HepG2 (cell line): ENCODE data around the gene SH3GL1. TPM values are rescaled to one million over a fixed set of nuclear protein-coding genes. Genes with fewer than 3 reads are reported as not detected.

Experiments
- ATF7 ChIP-seq, 2 experiments: fragments of 450-650 bp in 1 of 2; sonication (generic) in 1 of 2; formaldehyde crosslinking in 1 of 2; IDR thresholded peaks; 2 replicates each; pipeline versions ENCODE4 v1.4.0 to v1.6.1; 2016 to 2020; ENCODE audit warnings: antibody characterized with exemption in 1 of 2, mild to moderate bottlenecking in 1 of 2, missing genetic modification reagents in 1 of 2
- HIC2 ChIP-seq: sonication (generic); formaldehyde crosslinking; IDR thresholded peaks from 2 replicates; pipeline ENCODE4 v1.9.0; 2022; ENCODE audit warnings: low read depth, missing genetic modification reagents
- NR2F1 ChIP-seq, 2 experiments: fragments of 450-650 bp in 1 of 2; formaldehyde crosslinking in 1 of 2; IDR thresholded peaks; 2 replicates each; pipeline versions ENCODE4 v1.5.0 to v1.6.1; 2016 to 2020; ENCODE audit warnings: mild to moderate bottlenecking in 1 of 2, missing compliant biosample characterization in 1 of 2, missing genetic modification reagents in 1 of 2, moderate library complexity in 1 of 2
- NR2F2 ChIP-seq: IDR thresholded peaks from 2 replicates; pipeline ENCODE4 v1.6.1; 2012; ENCODE audit warnings: low read depth, inconsistent platforms, borderline replicate concordance
- PHB2 ChIP-seq: fragments of 450-650 bp; IDR thresholded peaks from 2 replicates; pipeline ENCODE4 v1.6.1; 2018; ENCODE audit not compliant: partially characterized antibody
- RARG ChIP-seq: sonication (generic); formaldehyde crosslinking; IDR thresholded peaks from 2 replicates; pipeline ENCODE4 v1.4.0; 2020; ENCODE audit warnings: low read depth, mild to moderate bottlenecking, missing genetic modification reagents
- RERE ChIP-seq: IDR thresholded peaks from 2 replicates; pipeline ENCODE4 v1.6.1; 2016; ENCODE audit warnings: low read depth, missing genetic modification reagents, missing compliant biosample characterization
- SIN3B ChIP-seq: fragments of 150-350 bp; IDR thresholded peaks from 2 replicates; pipeline ENCODE4 v1.6.1; 2014; ENCODE audit warnings: low read length
- SRSF9 ChIP-seq: fragments of 200-400 bp; formaldehyde crosslinking; IDR thresholded peaks from 2 replicates; pipeline ENCODE4 v1.6.1; 2018; ENCODE audit warnings: borderline replicate concordance, mild to moderate bottlenecking, low read depth, low read length; ENCODE audit not compliant: insufficient read depth, poor library complexity, severe bottlenecking
- ZNF549 ChIP-seq: sonication (generic); formaldehyde crosslinking; IDR thresholded peaks from 2 replicates; pipeline ENCODE4 v1.5.0; 2020; ENCODE audit warnings: missing genetic modification reagents
- ZNF777 ChIP-seq: sonication (generic); formaldehyde crosslinking; IDR thresholded peaks from 2 replicates; pipeline ENCODE4 v1.4.0; 2020; ENCODE audit warnings: missing genetic modification reagents
- polyA plus RNA-seq, 8 experiments: library from polyadenylated mRNA; depleted of rRNA in 3 of 8; stranded (reverse) in 7 of 8; unstranded in 1 of 8; fragments of >200 nt; fragmentation: Illumina TruSeq in 4 of 8; extraction: Trizol in 4 of 8; gene quantifications; 2 replicates each; pipeline versions ENCODE4 v1.2.1 to v1.2.3, GENCODE V29; 2011 to 2016; ENCODE audit warnings: low read depth in 4 of 8, missing spikeins in 1 of 8, mixed read lengths in 1 of 8; ENCODE audit not compliant: insufficient read depth in 1 of 8
- total RNA-seq, 5 experiments: library from RNA; depleted of rRNA; stranded (reverse); fragments of >200 nt; fragmentation: Illumina TruSeq; extraction: Trizol; gene quantifications; 2 replicates each; pipeline ENCODE4 v1.2.3, GENCODE V29; 2016; ENCODE audit warnings: low read depth in 1 of 5
- TF ChIP-seq, protein P1 (sequence below): sonication (generic); formaldehyde crosslinking; conservative IDR thresholded peaks from 2 replicates; pipeline ENCODE4 v1.4.0; 2020; ENCODE audit warnings: missing genetic modification reagents
- TF ChIP-seq, protein P2 (sequence below): sonication (generic); formaldehyde crosslinking; IDR thresholded peaks from 2 replicates; pipeline ENCODE4 v1.4.0; 2020; ENCODE audit warnings: missing genetic modification reagents
- TF ChIP-seq, protein P3 (sequence below): sonication (generic); formaldehyde crosslinking; IDR thresholded peaks from 2 replicates; pipeline ENCODE4 v1.5.0; 2020; ENCODE audit warnings: missing genetic modification reagents
- TF ChIP-seq, protein P4 (sequence below): IDR thresholded peaks from 2 replicates; pipeline ENCODE4 v1.6.1; 2016; ENCODE audit warnings: mild to moderate bottlenecking, missing biosample characterization, missing genetic modification reagents

The SH3GL1 gene
- total and polyA plus RNA-seq, 2 of the 13 experiments (the other 11 are each of a cell fraction or from before 2014, with no cell fraction given), result 33.0 to 45.1 TPM

- TF ChIP-seq, protein P1, sequence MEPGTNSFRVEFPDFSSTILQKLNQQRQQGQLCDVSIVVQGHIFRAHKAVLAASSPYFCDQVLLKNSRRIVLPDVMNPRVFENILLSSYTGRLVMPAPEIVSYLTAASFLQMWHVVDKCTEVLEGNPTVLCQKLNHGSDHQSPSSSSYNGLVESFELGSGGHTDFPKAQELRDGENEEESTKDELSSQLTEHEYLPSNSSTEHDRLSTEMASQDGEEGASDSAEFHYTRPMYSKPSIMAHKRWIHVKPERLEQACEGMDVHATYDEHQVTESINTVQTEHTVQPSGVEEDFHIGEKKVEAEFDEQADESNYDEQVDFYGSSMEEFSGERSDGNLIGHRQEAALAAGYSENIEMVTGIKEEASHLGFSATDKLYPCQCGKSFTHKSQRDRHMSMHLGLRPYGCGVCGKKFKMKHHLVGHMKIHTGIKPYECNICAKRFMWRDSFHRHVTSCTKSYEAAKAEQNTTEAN, result peak; percentile 36; the same call in 1 of the 2 replicates
- no peak for TF ChIP-seq RARG (CRISPR knock-in tag)
- TF ChIP-seq SIN3B, result no peak
- no peak for TF ChIP-seq PHB2
- TF ChIP-seq, protein P2, sequence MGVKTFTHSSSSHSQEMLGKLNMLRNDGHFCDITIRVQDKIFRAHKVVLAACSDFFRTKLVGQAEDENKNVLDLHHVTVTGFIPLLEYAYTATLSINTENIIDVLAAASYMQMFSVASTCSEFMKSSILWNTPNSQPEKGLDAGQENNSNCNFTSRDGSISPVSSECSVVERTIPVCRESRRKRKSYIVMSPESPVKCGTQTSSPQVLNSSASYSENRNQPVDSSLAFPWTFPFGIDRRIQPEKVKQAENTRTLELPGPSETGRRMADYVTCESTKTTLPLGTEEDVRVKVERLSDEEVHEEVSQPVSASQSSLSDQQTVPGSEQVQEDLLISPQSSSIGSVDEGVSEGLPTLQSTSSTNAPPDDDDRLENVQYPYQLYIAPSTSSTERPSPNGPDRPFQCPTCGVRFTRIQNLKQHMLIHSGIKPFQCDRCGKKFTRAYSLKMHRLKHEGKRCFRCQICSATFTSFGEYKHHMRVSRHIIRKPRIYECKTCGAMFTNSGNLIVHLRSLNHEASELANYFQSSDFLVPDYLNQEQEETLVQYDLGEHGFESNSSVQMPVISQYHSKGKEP, result no peak
- peak; percentile 39; the same call in 1 of the 2 replicates for TF ChIP-seq NR2F2
- no peak for TF ChIP-seq SRSF9
- TF ChIP-seq, protein P3, sequence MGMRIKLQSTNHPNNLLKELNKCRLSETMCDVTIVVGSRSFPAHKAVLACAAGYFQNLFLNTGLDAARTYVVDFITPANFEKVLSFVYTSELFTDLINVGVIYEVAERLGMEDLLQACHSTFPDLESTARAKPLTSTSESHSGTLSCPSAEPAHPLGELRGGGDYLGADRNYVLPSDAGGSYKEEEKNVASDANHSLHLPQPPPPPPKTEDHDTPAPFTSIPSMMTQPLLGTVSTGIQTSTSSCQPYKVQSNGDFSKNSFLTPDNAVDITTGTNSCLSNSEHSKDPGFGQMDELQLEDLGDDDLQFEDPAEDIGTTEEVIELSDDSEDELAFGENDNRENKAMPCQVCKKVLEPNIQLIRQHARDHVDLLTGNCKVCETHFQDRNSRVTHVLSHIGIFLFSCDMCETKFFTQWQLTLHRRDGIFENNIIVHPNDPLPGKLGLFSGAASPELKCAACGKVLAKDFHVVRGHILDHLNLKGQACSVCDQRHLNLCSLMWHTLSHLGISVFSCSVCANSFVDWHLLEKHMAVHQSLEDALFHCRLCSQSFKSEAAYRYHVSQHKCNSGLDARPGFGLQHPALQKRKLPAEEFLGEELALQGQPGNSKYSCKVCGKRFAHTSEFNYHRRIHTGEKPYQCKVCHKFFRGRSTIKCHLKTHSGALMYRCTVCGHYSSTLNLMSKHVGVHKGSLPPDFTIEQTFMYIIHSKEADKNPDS, result no peak
- no peak for TF ChIP-seq ZNF549 (CRISPR knock-in tag)
- TF ChIP-seq RERE, result no peak
- no peak for TF ChIP-seq HIC2 (CRISPR knock-in tag)
- TF ChIP-seq ATF7 (IDR thresholded peaks at IDR 0.05), result peak; percentile 5; the same call in 1 of the 2 replicates
- no peak for TF ChIP-seq ATF7 (CRISPR knock-in tag; IDR thresholded peaks at IDR 0.05)
- peak; percentile 11; the same call in 1 of the 2 replicates for TF ChIP-seq ZNF777 (CRISPR knock-in tag)
- TF ChIP-seq, protein P4, sequence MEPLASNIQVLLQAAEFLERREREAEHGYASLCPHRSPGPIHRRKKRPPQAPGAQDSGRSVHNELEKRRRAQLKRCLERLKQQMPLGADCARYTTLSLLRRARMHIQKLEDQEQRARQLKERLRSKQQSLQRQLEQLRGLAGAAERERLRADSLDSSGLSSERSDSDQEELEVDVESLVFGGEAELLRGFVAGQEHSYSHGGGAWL (CRISPR knock-in tag), result no peak
- no peak for TF ChIP-seq NR2F1 (CRISPR knock-in tag; IDR thresholded peaks at IDR 0.05)
Measured at GRCh38 chr19:4342615-4343369, 57.6 kb downstream of the SH3GL1 start (continued).
